Measurements from ENCODE around the gene ADSS2. TPM values are rescaled to one million over a fixed set of nuclear protein-coding genes. Genes with fewer than 3 reads are reported as not detected.

The ADSS2 gene
- total and polyA plus RNA-seq, 2 donors (not counting 3 experiments of a cell fraction or from before 2014, with no cell fraction given) = 35.5 to 90.6 TPM

DNA sequence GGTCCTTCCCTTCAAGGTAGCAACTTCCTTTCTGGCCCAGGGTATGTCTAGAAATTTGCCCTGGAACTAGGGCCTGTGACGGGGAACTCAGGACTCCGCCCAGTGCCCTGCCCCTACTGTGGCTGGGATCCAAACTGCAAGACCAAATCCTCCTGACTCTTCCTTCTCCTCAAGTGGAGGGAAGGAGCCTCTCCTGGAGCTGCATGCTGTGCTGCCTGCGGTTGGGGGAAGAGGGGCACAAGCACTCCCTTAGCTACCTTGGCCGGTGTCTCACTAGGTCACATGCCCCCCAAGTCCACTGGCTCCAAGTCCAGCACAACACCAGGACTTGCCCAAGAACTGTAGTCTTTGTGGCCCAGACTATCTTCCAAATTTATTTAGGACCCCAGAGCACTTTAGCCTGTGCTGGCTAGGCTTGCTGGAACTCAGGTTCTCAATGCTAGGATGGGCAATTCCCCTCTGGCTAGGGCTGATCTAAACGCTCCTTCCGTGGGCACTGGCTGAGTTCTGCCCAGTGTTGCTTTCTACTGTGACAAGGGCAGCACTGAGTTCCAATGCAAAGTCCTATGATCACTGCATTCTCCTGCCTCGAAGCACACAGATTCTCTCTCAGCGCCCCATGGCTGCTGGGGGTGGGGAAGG lies 12.2 kb downstream of the ADSS2 start:
- FAIRE-seq (no peak), DNase-seq (ENCODE audit: low read depth, low spot score) (no peak)
- Histone ChIP-seq H3K4me2 (ENCODE audit: insufficient read depth, low read length) (no peak overlapping the region), H4K20me1 (replicated peaks; ENCODE audit: control insufficient read depth, extremely low read depth, insufficient read depth, low read length) (no peaks in the 10 kb centered on the region), H3K9me1 (replicated peaks; ENCODE audit: control insufficient read depth, extremely low read depth, insufficient read depth, low read length) (peaks cover 2% of the 10 kb centered on the region), H3K79me2 (ENCODE audit: control insufficient read depth, insufficient read depth, low read length) (peaks cover 76% of the 10 kb centered on the region), H3K9me3 (replicated peaks; ENCODE audit: control insufficient read depth, insufficient read depth, low read length) (no peaks in the 10 kb centered on the region), H2AFZ (ENCODE audit: low read depth, low read length) (no peak overlapping the region), H3K4me1 (ENCODE audit: control insufficient read depth, extremely low read depth, insufficient read depth, low read length) (peaks cover 38% of the 10 kb centered on the region), H3K27me3 (ENCODE audit: control insufficient read depth in 2 of 2, insufficient read depth in 2 of 2, low read length in 2 of 2) (no peaks in the 10 kb centered on the region), H3K36me3 (ENCODE audit: control insufficient read depth in 2 of 2, extremely low read depth in 1 of 2, insufficient read depth in 2 of 2, low read length in 2 of 2) (peaks cover 2 to 4% of the 10 kb centered on the region in 2 experiments), H3K4me3 (replicated peaks in 1 of 3; ENCODE audit: insufficient read depth in 1 of 3, low read depth in 1 of 3, low read length in 3 of 3) (no peak overlapping the region), H3K27ac (ENCODE audit: insufficient read depth, low read depth, low read length) (no peak overlapping the region), H3K9ac (replicated peaks; ENCODE audit: extremely low read depth, insufficient read depth, low read length) (no peak overlapping the region)
- intact Hi-C loops (cut with micrococcal nuclease) (loop anchor here (5.0 to 10.0 kb wide), 3 partner anchors 92 to 595 kb away; no protein-coding TSS in a partner anchor), dilution Hi-C loops (cut with MboI; ENCODE audit: extremely low pct_ligation_motif_present, low sequenced_read_pairs) (no loop called here)
- ChIA-PET POLR2A (no interaction called here), CTCF (no interaction called here)
- no TSS peak for BruUV-seq (replicated peaks)
- TF ChIP-seq MAX (IDR thresholded peaks at IDR 0.05; ENCODE audit: insufficient read depth, insufficient read length) = no peak
- no peak for TF ChIP-seq FOS (IDR thresholded peaks at IDR 0.05; ENCODE audit: borderline replicate concordance, insufficient read depth, low read length)
- TF ChIP-seq POLR2AphosphoS5 (IDR thresholded peaks at IDR 0.05; ENCODE audit: insufficient read depth, low read depth, low read length) = no peak
- TF ChIP-seq JUN (IDR thresholded peaks at IDR 0.05; ENCODE audit: borderline replicate concordance, insufficient read depth, insufficient read length, low read depth) = no peak
- TF ChIP-seq, protein P1, sequence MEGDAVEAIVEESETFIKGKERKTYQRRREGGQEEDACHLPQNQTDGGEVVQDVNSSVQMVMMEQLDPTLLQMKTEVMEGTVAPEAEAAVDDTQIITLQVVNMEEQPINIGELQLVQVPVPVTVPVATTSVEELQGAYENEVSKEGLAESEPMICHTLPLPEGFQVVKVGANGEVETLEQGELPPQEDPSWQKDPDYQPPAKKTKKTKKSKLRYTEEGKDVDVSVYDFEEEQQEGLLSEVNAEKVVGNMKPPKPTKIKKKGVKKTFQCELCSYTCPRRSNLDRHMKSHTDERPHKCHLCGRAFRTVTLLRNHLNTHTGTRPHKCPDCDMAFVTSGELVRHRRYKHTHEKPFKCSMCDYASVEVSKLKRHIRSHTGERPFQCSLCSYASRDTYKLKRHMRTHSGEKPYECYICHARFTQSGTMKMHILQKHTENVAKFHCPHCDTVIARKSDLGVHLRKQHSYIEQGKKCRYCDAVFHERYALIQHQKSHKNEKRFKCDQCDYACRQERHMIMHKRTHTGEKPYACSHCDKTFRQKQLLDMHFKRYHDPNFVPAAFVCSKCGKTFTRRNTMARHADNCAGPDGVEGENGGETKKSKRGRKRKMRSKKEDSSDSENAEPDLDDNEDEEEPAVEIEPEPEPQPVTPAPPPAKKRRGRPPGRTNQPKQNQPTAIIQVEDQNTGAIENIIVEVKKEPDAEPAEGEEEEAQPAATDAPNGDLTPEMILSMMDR (IDR thresholded peaks at IDR 0.05; ENCODE audit: extremely low read depth in 1 of 2, insufficient read depth in 1 of 2, low read depth in 1 of 2, low read length in 2 of 2) = no peak
- no peak for TF ChIP-seq EZH2 (IDR thresholded peaks at IDR 0.05; ENCODE audit: borderline replicate concordance, low read depth, low read length, severe bottlenecking)
- TF ChIP-seq POLR2A (IDR thresholded peaks at IDR 0.05; ENCODE audit: low read depth, low read length) = no peak
- no peak for TF ChIP-seq GATA2 (IDR thresholded peaks at IDR 0.05; ENCODE audit: insufficient read depth, insufficient read length, low read depth, low read length)
- TF ChIP-seq MYC (IDR thresholded peaks at IDR 0.05; ENCODE audit: low read depth, low read length) = no peak
